Vagina (tissue), 2 donors: ENCODE measurements around the gene DCAF8. TPM values are rescaled to one million over a fixed set of nuclear protein-coding genes. Genes with fewer than 3 reads are reported as not detected.
"Not testable (repeated sequence)": the region's sequence is repeated elsewhere in the genome, so short reads cannot be mapped to it uniquely, and the experiment has no call there.

Experiments used
- DNase-seq, 2 donors: peaks; one replicate each; pipeline ENCODE4 v3.0.0-alpha.2; 2017; ENCODE audit errors: extremely low spot score in 2 of 2
- H3K27ac ChIP-seq: fragments of 200-600 bp; sonication (generic); one replicate; pipeline ENCODE4 v1.5.1; 2019
- H3K27me3 ChIP-seq: fragments of 200-600 bp; sonication (generic); one replicate; pipeline ENCODE4 v1.5.1; 2019
- H3K36me3 ChIP-seq, 2 donors: fragments of 200-600 bp; sonication (generic); one replicate each; pipeline ENCODE4 v1.5.1; 2017 to 2019
- H3K4me1 ChIP-seq: fragments of 200-600 bp; sonication (generic); one replicate; pipeline ENCODE4 v1.5.1; 2019
- H3K4me3 ChIP-seq, 2 donors: fragments of 200-600 bp; sonication (generic); 1 replicate in 1 of 2; 2 replicates in 1 of 2; pipeline ENCODE4 v1.5.1; 2016 to 2019
- H3K9me3 ChIP-seq: fragments of 200-600 bp; sonication (generic); one replicate; pipeline ENCODE4 v1.5.1; 2019
- POLR2A ChIP-seq, 2 donors: fragments of 450-650 bp; IDR thresholded peaks; one replicate each; pipeline ENCODE4 v1.6.1; 2017; ENCODE audit warnings: antibody characterized with exemption in 2 of 2, mild to moderate bottlenecking in 2 of 2, moderate library complexity in 2 of 2
- POLR2AphosphoS5 ChIP-seq, 2 donors: sonication (generic); formaldehyde crosslinking; IDR thresholded peaks; one replicate each; pipeline ENCODE4 v1.9.0; 2017; ENCODE audit warnings: antibody characterized with exemption in 2 of 2, mild to moderate bottlenecking in 2 of 2, low read depth in 1 of 2; ENCODE audit not compliant: insufficient read depth in 1 of 2
- intact Hi-C: fragments of 100-400 bp; cut with DNase I; formaldehyde crosslinking; loops from one replicate; pipeline ENCODE4 v1.15.1; 2023
- total RNA-seq: library from RNA; depleted of rRNA; stranded (reverse); fragments of >200 nt; gene quantifications from one replicate; pipeline ENCODE4 v1.2.3, GENCODE V29; 2016
- TF ChIP-seq, protein P1 (sequence below), 3 experiments: fragments of 450-650 bp in 2 of 3; fragments of 200-600 bp in 1 of 3; sonication (generic) in 1 of 3; IDR thresholded peaks; one replicate each; pipeline ENCODE4 v1.5.1; 2017 to 2019; ENCODE audit warnings: antibody characterized with exemption in 3 of 3, mild to moderate bottlenecking in 2 of 3, moderate library complexity in 2 of 3

The DCAF8 gene
- total RNA-seq, 1 donor from 2014 or later, result 145 TPM

DNA sequence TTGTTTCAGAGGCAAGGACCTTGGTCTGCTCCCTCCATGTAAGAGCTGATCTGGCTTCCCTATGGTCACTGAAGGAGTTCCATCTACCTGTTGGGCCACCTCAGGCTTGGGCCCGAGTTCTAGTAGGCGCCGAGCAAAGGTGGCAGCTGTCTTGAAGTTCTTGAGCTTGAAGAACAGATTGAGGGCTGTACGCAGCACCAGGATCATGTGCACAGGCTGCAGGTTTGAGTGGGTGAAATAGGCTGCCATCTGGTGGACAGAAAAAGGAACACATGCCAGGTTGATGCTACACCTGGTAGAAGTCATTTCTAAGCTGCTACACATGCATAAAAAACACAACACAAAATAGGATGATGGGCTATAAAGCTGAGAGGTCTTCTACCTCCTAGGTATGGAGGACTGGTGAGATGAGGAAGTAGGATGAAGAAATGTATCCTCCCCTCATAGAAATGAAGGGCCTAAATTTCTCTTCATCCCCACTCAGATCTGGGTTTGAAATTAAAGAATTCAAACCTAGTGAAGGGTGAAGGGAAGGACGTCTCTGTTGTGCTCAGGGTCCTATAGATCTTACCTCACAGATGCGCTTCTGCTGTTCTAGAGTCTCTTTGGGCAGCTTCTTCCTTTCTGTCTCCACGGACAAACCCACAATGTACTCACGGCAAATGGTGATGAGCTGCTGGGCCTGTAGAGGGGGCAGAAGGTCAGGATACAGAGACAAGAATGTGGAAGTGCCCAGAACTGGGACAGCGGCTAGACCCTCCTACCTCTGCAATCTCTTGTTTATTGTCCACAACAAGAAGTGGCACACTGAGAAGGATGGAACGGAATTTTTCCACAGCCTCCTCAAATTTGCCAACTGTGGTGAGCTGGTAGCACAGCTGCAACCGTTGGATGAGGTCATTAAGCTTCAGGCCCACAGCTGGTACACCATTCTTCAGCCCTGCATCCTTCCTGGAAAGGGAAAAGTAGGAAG is 29.2 kb upstream of the DCAF8 start:
- intact Hi-C loops, result loop anchor here (5.0 kb wide), 1 partner anchor 99 kb away; the partner anchor contains the start of gene CASQ1
- H3K9me3 ChIP-seq, result no peaks in the 10 kb centered on the region
- H3K4me1 ChIP-seq, result no peaks in the 10 kb centered on the region
- peaks cover 0 to 82% of the 10 kb centered on the region in 2 donors for H3K36me3 ChIP-seq
- DNase-seq, result no peak
- H3K27me3 ChIP-seq, result no peaks in the 10 kb centered on the region
- H3K4me3 ChIP-seq, result no peak overlapping the region
- TF ChIP-seq, protein P1, sequence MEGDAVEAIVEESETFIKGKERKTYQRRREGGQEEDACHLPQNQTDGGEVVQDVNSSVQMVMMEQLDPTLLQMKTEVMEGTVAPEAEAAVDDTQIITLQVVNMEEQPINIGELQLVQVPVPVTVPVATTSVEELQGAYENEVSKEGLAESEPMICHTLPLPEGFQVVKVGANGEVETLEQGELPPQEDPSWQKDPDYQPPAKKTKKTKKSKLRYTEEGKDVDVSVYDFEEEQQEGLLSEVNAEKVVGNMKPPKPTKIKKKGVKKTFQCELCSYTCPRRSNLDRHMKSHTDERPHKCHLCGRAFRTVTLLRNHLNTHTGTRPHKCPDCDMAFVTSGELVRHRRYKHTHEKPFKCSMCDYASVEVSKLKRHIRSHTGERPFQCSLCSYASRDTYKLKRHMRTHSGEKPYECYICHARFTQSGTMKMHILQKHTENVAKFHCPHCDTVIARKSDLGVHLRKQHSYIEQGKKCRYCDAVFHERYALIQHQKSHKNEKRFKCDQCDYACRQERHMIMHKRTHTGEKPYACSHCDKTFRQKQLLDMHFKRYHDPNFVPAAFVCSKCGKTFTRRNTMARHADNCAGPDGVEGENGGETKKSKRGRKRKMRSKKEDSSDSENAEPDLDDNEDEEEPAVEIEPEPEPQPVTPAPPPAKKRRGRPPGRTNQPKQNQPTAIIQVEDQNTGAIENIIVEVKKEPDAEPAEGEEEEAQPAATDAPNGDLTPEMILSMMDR (IDR thresholded peaks at IDR 0.05), result peak; percentile 53 to 68 (median 65)
- no peak for TF ChIP-seq POLR2A (IDR thresholded peaks at IDR 0.05)
- H3K27ac ChIP-seq, result no peak overlapping the region

GRCh38 chr1:160287769-160288168 is 25.4 kb upstream of the DCAF8 start:
- H3K27me3 ChIP-seq, DNase-seq, H3K9me3 ChIP-seq, intact Hi-C loops, H3K4me3 ChIP-seq, H3K27ac ChIP-seq: not testable (repeated sequence)
- Histone ChIP-seq H3K36me3 (peaks cover 0 to 47% of the 10 kb centered on the region in 2 donors), H3K4me1 (peaks cover 23% of the 10 kb centered on the region)

- TF ChIP-seq POLR2A (IDR thresholded peaks at IDR 0.05) (no peak), POLR2AphosphoS5 (IDR thresholded peaks at IDR 0.05; ENCODE audit: insufficient read depth in 1 of 2, low read depth in 1 of 2) (no peak)
- TF ChIP-seq, protein P1 (IDR thresholded peaks at IDR 0.05), result no peak
These were observed 23.2 kb upstream of the DCAF8 start for GRCh38 chr1:160285506-160285905.

DNA sequence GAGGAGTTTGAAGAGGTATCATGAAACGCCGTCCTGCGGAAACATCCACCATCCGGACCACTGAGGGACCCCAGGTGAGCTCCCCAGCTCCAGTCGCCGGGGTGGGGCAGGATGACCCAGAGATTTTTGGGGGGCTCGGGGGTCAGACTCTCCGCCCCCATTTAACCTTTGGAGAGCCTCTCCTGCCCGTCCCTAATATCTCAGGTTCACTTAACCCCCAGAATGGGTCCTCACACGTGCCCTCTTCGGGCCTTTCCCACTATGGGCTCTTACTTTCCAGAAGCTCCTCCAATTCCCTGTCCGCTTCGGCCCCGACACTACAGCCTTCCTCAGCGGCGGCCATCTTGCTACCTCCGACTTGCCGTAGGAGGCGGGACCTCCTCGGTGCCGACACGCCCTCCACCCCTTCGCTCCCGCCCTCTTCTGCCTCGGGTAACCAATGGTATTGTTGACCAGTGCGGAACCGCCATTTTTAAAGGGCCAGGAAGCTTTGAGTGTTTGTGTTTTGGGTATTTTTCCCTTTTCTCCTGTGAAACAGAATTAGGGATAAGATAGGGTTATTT is 22.5 kb upstream of the DCAF8 start, which contains the start of gene PEX19:
Gene PEX19, minus strand, starts transcription at position 352 of the 563 bp plus-strand sequence. Its CDS starts 9 bp downstream, at position 343.
- Histone ChIP-seq H3K9me3 (no peaks in the 10 kb centered on the region), H3K4me1 (peaks cover 25% of the 10 kb centered on the region), H3K4me3 (peak within 1 kb of the TSS; percentile 69 to 95), H3K27me3 (no peaks in the 10 kb centered on the region), H3K27ac (peak within 1 kb of the TSS; percentile 90), H3K36me3 (peaks cover 0 to 49% of the 10 kb centered on the region in 2 donors)
- TF ChIP-seq POLR2AphosphoS5 (IDR thresholded peaks at IDR 0.05; ENCODE audit: insufficient read depth in 1 of 2, low read depth in 1 of 2), result peak; percentile 93 to 95
- TF ChIP-seq POLR2A (IDR thresholded peaks at IDR 0.05), result peak in 1 of 2 donors; percentile 47
- TF ChIP-seq, protein P1 (IDR thresholded peaks at IDR 0.05), result no peak
- intact Hi-C loops, result no loop called here
- DNase-seq, result peak in 1 of 2 donors; percentile 94

More at GRCh38 chr1:160285506-160285905, 23.2 kb upstream of the DCAF8 start:
- Histone ChIP-seq H3K27me3 (no peaks in the 10 kb centered on the region), H3K27ac (no peak overlapping the region), H3K4me1 (peaks cover 25% of the 10 kb centered on the region), H3K9me3 (no peaks in the 10 kb centered on the region), H3K36me3 (peaks cover 0 to 49% of the 10 kb centered on the region in 2 donors), H3K4me3 (peak overlapping the region; percentile 69 to 95)
- no peak for DNase-seq
- intact Hi-C loops, result no loop called here

- intact Hi-C loops, result no loop called here
- TF ChIP-seq, protein P1 (IDR thresholded peaks at IDR 0.05), result no peak
- TF ChIP-seq POLR2A (IDR thresholded peaks at IDR 0.05) (no peak), POLR2AphosphoS5 (IDR thresholded peaks at IDR 0.05; ENCODE audit: insufficient read depth in 1 of 2, low read depth in 1 of 2) (no peak)
- Histone ChIP-seq H3K27ac (peak overlapping the region; percentile 90), H3K4me1 (peaks cover 25% of the 10 kb centered on the region), H3K27me3 (no peaks in the 10 kb centered on the region), H3K9me3 (no peaks in the 10 kb centered on the region), H3K36me3 (peaks cover 0 to 49% of the 10 kb centered on the region in 2 donors), H3K4me3 (peak overlapping the region; percentile 69 to 95)
- DNase-seq, result no peak
These were observed 22.0 kb upstream of the DCAF8 start for GRCh38 chr1:160284220-160284781.
